Omental fat pad (tissue), 4 donors: ENCODE measurements around the gene FER. TPM values are rescaled to one million over a fixed set of nuclear protein-coding genes. Genes with fewer than 3 reads are reported as not detected.

Experiments used
- ATAC-seq: fragments of 150-250 bp; one replicate; pipeline ENCODE4 v1.9.1; 2016; ENCODE audit warnings: mild to moderate bottlenecking, moderate library complexity; ENCODE audit not compliant: low FRiP score
- DNase-seq: peaks from one replicate; pipeline ENCODE4 v3.0.0-alpha.2; 2019; ENCODE audit warnings: low spot score
- CTCF ChIP-seq, 3 donors: fragments of 450-650 bp; IDR thresholded peaks; one replicate each; pipeline ENCODE4 v1.5.1; 2016 to 2017; ENCODE audit warnings: antibody characterized with exemption in 3 of 3, mild to moderate bottlenecking in 3 of 3, moderate library complexity in 2 of 3
- total RNA-seq, 4 donors: library from RNA; depleted of rRNA; stranded (reverse); fragments of >200 nt; gene quantifications; one replicate each; pipeline ENCODE4 v1.1.0, GENCODE V29; 2016

Gene FER
- total RNA-seq, 4 donors from 2014 or later: 25.2 to 33.1 (median 29.5) TPM

DNA sequence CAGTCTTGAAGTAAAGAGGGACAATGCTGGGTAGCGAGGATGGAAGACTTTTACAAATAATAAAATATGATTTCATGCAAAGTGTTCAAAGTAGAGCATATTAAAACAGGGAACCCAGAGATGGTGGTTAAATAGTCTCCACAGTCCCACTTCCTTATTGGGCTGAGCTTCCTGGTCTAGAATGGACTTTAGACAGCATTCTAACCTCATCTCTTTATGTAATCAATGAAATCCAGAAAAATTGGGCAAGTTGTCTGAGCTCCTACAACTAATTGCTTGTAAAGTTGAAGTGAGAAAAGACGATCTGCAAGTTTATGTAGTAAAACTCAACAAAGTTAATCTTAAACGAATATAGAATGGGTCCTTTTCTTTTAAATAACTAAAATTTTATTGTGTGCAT lies 333.2 kb downstream of the FER start:
- no peak for TF ChIP-seq CTCF (IDR thresholded peaks at IDR 0.05)
- DNase-seq: no peak
- ATAC-seq: no peak

DNA sequence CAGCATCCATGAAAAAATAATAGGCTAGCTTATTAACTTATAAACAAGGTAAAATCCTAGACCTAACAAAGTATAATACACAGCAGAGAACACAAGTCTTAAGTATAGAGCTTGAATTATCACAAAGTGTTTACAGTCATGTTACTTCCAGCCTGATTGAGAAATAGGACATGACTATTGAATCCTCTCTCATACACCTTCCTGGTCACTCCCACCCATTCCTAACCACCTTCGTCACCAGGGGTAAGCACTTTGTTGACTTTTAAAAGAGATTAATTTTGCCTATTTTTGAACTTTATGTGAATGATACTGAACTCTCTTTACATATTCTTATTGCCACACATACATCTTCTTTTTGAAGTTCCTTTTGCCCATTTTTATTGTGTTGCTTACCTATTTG lies 336.2 kb downstream of the FER start:
- no peak for TF ChIP-seq CTCF (IDR thresholded peaks at IDR 0.05)

GRCh38 chr5:109089191-109089590 lies 341.5 kb downstream of the FER start:
- no peak for TF ChIP-seq CTCF (IDR thresholded peaks at IDR 0.05)

More for the DNA sequence above, 336.2 kb downstream of the FER start:
- DNase-seq: no peak
- peak; percentile 57 for ATAC-seq

GRCh38 chr5:109099081-109099480 lies 351.4 kb downstream of the FER start:
- no peak for TF ChIP-seq CTCF (IDR thresholded peaks at IDR 0.05)
- ATAC-seq: no peak
- no peak for DNase-seq

More at GRCh38 chr5:109089191-109089590, 341.5 kb downstream of the FER start:
- DNase-seq (no peak), ATAC-seq (no peak)

GRCh38 chr5:109100971-109101370 lies 353.3 kb downstream of the FER start:
- no peak for TF ChIP-seq CTCF (IDR thresholded peaks at IDR 0.05)
- ATAC-seq (no peak), DNase-seq (no peak)

GRCh38 chr5:109102096-109102690 lies 354.5 kb downstream of the FER start:
- no peak for TF ChIP-seq CTCF (IDR thresholded peaks at IDR 0.05)
- DNase-seq: no peak
- ATAC-seq: no peak

- DNase-seq (no peak), ATAC-seq (peak; percentile 37)
- TF ChIP-seq CTCF (IDR thresholded peaks at IDR 0.05): no peak
Measured at GRCh38 chr5:109105631-109106267, 358.1 kb downstream of the FER start.
